Cardiac septum (tissue), 1 donor: ENCODE data around the gene TARM1. TPM values are rescaled to one million over a fixed set of nuclear protein-coding genes. Genes with fewer than 3 reads are reported as not detected.
"Not testable (repeated sequence)": the region's sequence is repeated elsewhere in the genome, so short reads cannot be mapped to it uniquely, and the experiment has no call there.

Experiments
- DNase-seq: peaks from one replicate; pipeline ENCODE4 v3.0.0-alpha.2; 2020; ENCODE audit warnings: low spot score
- intact Hi-C: fragments of 100-400 bp; cut with DNase I; formaldehyde crosslinking; loops from one replicate; pipeline ENCODE4 v1.14.0; 2022
- total RNA-seq: library from RNA; stranded (reverse); fragmentation: NEBNext Ultra II Directional; extraction: Animal tissue kit (Norgen Biotek cat#: 25700); gene quantifications from one replicate; pipeline ENCODE4 v1.2.1, GENCODE V29; 2021
- donor health status: DM: no; HTN: no; CAD: no.

TARM1 gene
- total RNA-seq, 1 donor from 2014 or later, result not detected

DNA sequence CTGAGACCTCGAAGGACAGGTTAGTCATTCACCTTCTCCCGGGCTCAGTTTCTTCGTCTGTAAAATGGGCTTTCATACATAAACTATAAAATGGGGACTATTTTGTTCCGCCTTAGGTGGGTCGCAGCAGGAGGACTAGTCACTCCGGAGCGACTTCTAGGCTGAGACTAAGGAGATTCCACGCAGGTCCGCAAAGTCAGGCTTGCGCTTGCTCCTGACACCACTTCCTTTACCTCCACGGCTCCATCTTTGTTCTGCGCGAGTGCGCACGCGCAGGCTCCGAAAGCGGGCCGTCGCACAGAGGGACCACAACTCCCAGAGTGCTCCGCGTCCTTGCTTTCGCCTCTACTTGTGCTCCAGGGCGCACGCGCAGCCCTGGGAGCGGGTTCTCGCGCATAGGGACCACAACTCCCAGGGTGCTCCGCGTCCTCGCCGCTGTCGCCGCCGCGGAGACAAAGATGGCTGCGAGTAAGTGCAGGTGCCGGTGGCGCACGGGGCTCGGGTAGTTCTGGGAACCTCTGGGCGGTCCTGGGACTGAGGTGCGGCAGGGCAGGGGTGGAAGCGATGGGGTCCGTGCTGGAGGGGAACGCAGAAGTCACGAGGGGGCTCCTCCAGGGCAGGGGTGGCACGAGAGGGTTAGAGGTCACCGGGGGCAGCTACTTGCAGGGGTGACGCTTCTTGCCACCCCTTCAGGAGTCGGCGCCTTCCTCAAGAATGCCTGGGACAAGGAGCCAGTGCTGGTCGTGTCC lies 21.4 kb upstream of the TARM1 start, which contains the start of gene NDUFA3:
TSS of gene NDUFA3 (plus strand) at position 435 of the 749 bp plus-strand sequence. CDS start at position 459, 24 bp downstream.
- peak; percentile 99 for DNase-seq
- intact Hi-C loops, result loop anchor here (1.0 kb wide), 1 partner anchor 13 kb away; the partner anchor contains the start of genes PRPF31 and TFPT

DNA sequence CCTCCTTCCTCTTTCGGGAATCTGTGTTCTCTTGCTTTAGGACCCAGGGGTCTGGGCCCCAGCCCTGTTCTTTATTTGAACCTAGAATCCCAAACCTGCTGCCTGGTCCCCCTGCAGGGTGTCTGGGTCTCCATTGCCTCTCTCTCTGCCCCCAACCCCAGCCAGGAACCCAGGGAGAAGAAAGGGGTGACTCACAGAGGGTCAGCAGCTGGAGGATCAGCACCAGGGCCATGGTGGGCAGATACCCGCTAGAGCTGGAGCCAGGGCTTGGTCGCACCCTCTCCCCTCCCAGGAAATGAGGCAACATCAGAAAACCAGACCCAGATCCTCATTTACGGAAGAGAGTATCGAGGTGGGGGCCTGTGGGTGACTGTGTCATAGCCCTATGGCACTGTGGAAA lies 19.4 kb upstream of the TARM1 start, which contains the start of gene OSCAR:
TSS of gene OSCAR (minus strand) at position 243 of the 400 bp plus-strand sequence. CDS start at position 232, 11 bp downstream.
- intact Hi-C loops, result no loop called here
- DNase-seq, result peak; percentile 80

DNA sequence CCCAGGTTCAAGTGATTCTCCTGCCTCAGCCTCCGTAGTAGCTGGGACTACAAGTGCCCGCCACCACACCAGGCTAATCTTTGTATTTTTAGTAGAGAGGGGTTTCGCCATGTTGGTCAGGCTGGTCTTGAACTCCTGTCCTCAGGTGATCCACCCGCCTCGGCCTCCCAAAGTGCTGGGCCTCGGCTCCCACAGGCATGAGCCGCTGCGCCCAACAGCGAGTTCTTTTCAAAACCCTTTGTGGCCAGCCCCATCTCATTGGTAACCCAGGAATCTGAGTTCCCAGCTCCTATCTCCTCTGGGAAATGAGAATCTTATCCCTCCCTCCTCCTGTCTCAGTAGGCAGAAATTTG lies 18.7 kb upstream of the TARM1 start:
- intact Hi-C loops, DNase-seq: not testable (repeated sequence)

DNA sequence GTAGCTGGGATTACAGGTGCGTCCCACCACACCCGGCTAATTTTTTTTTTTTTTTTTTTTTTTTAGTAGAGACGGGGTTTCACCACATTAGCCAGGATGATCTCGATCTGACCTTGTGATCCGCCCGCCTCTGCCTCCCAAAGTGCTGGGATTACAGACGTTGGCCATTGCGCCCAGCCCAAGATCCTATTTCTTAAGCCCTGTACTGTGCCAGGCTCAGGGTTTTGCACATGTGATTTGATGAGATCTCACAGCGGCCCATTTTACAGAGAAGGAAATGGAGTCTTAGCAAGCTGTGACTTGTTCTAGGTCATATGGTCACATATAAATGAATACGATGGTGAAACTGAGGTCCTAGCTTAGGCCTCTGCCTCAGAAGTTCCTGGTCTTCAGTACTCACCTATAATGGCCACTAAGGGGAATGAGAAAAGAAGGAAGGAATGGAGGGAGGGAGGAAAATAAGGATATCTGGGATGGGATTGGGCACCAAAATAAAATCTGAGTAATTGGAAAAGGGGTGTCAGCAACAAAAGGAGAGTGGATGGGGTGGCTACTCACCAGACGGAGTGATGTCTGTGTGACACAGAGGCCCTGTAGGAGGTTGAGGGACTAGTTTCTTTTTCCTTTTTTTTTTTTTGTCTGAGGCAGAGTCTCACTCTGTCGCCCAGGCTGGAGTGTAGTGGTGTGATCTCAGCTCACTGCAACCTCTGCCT lies 18.2 kb upstream of the TARM1 start:
- DNase-seq, result no peak
- intact Hi-C loops, result no loop called here

DNA sequence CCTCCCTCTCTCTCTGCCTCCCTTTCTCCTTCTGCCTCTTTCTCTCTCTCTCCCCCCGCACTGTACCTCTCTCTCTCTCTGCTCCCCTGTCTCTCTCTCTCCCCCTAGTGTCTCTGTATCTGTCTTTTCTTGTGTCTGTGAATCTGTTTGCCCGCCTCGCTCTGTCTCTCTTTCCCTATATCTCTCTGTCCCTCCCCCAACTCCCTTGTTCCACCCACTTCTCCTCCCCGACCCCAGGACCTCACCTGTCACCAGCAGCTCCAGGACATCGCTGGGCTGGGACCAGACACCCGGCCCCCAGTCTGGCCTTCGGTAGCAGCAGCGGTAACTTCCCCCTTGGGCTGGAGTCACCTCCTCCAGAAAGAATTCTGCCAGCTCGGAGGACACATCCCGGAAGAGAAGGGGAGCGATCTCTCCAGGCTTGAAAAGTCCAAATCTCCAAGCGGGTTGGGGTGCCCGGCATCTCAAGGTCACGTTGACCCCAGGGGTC lies 15.5 kb upstream of the TARM1 start:
- intact Hi-C loops, result no loop called here
- peak; percentile 78 for DNase-seq

- DNase-seq, intact Hi-C loops: not testable (repeated sequence)
These were observed 14.9 kb upstream of the TARM1 start for GRCh38 chr19:54095859-54096616.

DNA sequence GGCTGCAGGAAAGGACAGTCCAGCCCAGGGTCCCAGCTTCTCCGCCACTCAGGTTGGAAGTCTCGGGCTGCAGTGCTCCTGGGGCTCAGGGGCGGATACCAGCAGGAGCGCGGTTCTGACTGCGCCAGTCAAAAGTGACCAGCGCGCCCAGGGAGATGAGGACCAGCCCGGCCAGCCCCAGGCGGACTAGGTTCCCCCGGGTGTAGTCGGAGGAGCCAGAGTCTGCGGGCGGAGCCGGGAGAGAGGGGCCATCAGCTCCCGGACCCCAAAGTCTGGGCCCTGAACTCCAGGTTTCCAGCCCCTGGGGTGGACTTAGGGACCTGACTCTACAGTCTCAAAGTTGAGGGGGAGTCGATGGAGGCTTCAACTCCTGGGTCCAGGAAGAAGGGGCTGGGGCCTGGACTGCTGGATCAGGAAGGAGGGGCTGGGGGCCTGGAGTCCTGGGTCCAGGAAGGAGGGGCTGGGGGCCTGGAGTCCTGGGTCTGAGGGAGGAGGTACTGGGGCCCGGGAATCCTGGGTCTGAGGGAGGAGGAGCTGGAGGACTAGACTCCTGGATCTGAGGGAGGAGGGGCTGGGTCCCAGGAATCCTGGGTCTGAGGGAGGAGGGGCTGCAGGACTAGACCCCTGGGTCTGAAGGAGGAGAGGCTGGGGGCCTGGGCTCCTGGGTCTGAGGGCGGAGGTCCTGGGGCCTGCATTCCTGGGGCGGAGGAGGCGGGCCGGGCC lies 14.1 kb upstream of the TARM1 start:
- no peak for DNase-seq
- intact Hi-C loops, result no loop called here

DNA sequence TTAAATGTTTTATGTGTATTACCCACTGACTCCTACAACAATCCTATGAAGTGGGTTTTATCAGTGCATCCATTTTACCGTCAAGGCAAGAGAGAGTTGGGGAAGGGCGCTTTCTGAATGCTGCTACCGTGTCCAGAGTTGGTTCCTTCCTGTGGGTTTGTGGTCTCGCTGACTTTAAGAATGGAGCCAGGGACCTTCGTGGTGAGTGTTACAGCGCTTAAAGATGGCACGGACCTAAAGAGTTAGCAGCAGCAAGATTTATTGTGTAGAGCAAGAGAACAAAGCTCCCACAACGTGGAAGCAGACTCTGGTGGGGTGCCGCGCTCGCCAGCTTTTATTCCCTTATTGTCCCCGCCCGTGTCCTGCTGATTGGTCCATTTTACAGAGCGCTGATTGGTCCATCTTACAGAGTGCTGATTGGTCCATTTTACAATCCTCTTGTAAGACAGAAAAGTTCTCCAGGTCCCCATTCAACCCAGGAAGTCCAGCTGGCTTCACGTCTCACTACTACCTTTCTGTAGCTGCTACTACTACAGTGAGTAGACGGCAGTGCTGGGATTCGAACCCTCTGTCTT lies 13.3 kb upstream of the TARM1 start:
- intact Hi-C loops, result no loop called here

GRCh38 chr19:54084410-54084809 lies 3.2 kb upstream of the TARM1 start:
- intact Hi-C loops, result no loop called here
- no peak for DNase-seq

More for the DNA sequence above, 13.3 kb upstream of the TARM1 start:
- DNase-seq, result no peak

DNA sequence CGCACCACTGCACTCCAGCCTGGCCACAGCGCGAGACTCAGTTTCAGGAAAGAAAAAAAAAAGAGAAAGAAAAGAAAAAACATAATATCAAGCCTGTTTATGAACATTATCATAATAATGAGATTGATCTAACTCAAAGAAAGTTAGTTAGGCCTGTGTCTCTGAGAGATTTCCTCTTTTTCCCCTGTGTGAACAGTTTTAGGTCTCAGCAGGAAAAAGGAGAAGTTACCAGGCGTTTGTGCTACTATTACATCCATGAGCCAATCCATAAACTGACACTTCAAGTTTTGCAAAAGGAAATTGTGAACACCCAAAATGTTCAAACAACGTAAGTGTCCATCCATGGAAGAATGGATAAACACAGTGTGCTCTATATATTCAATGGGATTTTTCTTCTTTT lies 3.8 kb downstream of the TARM1 start:
- intact Hi-C loops, result no loop called here
- no peak for DNase-seq

DNA sequence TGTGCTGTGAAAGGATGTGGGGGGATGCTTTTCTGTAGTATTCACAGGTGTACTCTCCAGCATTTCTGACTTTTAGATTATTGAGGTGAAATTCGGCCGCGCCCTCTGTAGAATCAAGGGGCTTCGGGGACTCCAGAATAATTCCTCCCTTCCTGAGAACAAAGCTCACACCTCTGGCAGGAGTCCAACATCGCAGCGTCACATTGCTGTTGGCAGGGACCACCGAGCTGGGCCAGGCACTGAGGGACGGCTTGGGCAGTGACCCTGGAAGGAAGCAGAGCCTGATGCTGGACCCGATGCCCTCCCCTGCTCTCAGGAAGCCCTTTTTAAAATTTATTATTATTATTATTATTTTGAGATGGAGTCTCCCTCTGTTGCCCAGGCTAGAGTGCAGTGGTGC lies 6.3 kb downstream of the TARM1 start:
- intact Hi-C loops, result no loop called here
- DNase-seq, result no peak

DNA sequence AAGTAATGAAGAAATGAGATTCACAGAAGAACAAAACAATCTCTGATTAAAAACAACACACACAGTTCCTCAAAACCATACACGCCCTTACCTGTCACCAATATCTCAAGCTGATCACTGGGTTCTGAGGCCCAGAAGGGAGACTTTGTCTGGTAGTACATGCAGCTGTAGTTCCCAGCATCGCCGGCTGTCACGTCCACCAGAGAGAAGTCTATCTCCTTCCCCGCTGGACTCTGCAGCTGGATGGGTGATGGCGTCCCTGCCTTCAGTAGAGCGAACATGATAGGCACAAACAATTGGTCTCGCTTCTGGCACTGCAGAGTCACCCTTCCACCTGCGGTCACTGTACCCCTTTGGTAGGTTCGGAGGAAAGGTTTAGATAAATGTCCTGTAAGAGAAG lies 7.3 kb downstream of the TARM1 start:
- DNase-seq, result no peak
- intact Hi-C loops, result no loop called here

GRCh38 chr19:54069470-54069869 lies 11.7 kb downstream of the TARM1 start:
- intact Hi-C loops, result no loop called here
- no peak for DNase-seq

GRCh38 chr19:54063350-54064116 lies 17.6 kb downstream of the TARM1 start, which contains the start of gene VSTM1:
TSS of gene VSTM1 (minus strand) at chr19:54063897. CDS start at chr19:54063777, 120 bp downstream.
- DNase-seq, result peak; percentile 75
- intact Hi-C loops, result no loop called here

DNA sequence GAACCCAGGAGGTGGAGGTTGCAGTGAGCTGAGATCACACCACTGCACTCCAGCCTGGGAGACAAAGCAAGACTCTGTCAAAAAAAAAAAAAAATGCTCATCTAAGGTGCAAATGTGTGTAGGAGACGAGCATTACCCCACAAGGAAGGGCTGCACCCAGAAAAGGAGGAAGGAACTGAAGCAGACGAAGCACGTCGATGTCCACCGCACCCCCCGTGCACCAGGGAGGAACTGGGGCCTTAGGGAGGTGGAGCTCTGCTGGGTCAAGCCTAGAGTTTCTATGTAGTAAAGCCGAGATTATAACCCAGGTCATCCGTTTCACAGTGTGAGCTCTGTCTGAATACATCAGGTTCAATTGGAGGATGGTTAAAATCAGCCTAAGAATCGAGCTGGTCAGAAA lies 18.5 kb downstream of the TARM1 start:
- intact Hi-C loops, result no loop called here
- peak; percentile 87 for DNase-seq

DNA sequence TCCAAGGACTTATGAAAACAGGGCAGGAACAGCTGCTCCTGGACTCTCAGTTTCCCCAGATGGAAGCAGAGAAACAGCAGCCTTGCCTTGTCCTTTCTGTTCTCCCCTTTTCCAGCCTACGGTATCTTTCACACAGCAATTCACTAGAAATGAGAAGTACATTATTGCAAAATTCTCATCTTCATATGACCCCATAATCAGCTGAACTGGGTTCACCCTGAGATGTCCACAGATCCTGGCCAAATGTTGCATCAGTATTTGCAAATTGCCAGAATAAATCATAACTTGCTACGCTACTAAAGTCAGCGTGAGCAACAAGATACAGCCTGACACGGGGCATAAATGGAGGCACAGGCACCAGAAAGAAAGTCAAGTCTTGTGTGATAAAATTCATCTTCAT lies 33.5 kb downstream of the TARM1 start:
- no peak for DNase-seq
- intact Hi-C loops, result no loop called here

GRCh38 chr19:54045771-54046170 lies 35.4 kb downstream of the TARM1 start:
- no peak for DNase-seq
- intact Hi-C loops, result no loop called here

- intact Hi-C loops, result no loop called here
- DNase-seq, result no peak
These were observed 38.2 kb downstream of the TARM1 start for GRCh38 chr19:54042989-54043388.
